ENCODE data around the gene ZMYM5.
"Not testable (repeated sequence)": the region's sequence is repeated elsewhere in the genome, so short reads cannot be mapped to it uniquely, and the experiment has no call there.

GRCh38 chr13:19782727-19783682 lies 80.4 kb downstream of the ZMYM5 start, which contains the start of gene PSPC1:
- TF ChIP-seq POLR2A (IDR thresholded peaks at IDR 0.05; ENCODE audit: insufficient read depth in 1 of 2, low read depth in 2 of 2, low read length in 2 of 2) (peak; percentile 93 to 95), MAX (IDR thresholded peaks at IDR 0.05) (peak; percentile 39; the same call in 1 of the 2 replicates), TAF1 (CRISPR knock-in tag; IDR thresholded peaks at IDR 0.05) (peak; percentile 82)
- TF ChIP-seq KLF13 (CRISPR knock-in tag; IDR thresholded peaks at IDR 0.05); PRDM10 (CRISPR knock-in tag; IDR thresholded peaks at IDR 0.05; ENCODE audit: low read depth); CTCF (CRISPR knock-in tag; IDR thresholded peaks at IDR 0.05); SMAD3 (CRISPR knock-in tag; IDR thresholded peaks at IDR 0.05): not testable (repeated sequence)

Data from HepG2 (cell line).